Chondrocyte (in vitro differentiated cells): ENCODE data around the gene KIAA0825. TPM values are rescaled to one million over a fixed set of nuclear protein-coding genes. Genes with fewer than 3 reads are reported as not detected.
"Not testable (repeated sequence)": the region's sequence is repeated elsewhere in the genome, so short reads cannot be mapped to it uniquely, and the experiment has no call there.

Experiments used
- DNase-seq: peaks from one replicate; pipeline ENCODE4 v3.0.0; 2021; ENCODE audit warnings: mixed read lengths, low spot score
- H3K27ac Mint-ChIP-seq: one replicate; pipeline ENCODE4 v1.8.0; 2021; ENCODE audit warnings: mild to moderate bottlenecking, moderate library complexity, mixed read lengths; ENCODE audit not compliant: unreplicated experiment
- H3K27me3 Mint-ChIP-seq: 2 replicates; pipeline ENCODE4 v1.8.0; 2021; ENCODE audit warnings: low read depth, mixed read lengths
- H3K36me3 Mint-ChIP-seq: 2 replicates; pipeline ENCODE4 v1.8.0; 2021; ENCODE audit warnings: low read depth, mixed read lengths
- H3K4me1 Mint-ChIP-seq: 2 replicates; pipeline ENCODE4 v1.8.0; 2021; ENCODE audit warnings: low read depth, mild to moderate bottlenecking, mixed read lengths
- H3K4me3 Mint-ChIP-seq: one replicate; pipeline ENCODE4 v1.8.0; 2021; ENCODE audit warnings: mild to moderate bottlenecking, moderate library complexity, mixed read lengths; ENCODE audit not compliant: unreplicated experiment
- H3K9me3 Mint-ChIP-seq: 2 replicates; pipeline ENCODE4 v1.8.0; 2021; ENCODE audit warnings: low read depth, mixed read lengths
- CTCF ChIP-seq: fragments of 200-600 bp; sonication (generic); IDR thresholded peaks from 2 replicates; pipeline ENCODE4 v1.5.0; 2021; ENCODE audit warnings: antibody characterized with exemption, mild to moderate bottlenecking, moderate library complexity
- total RNA-seq: library from RNA; stranded (reverse); gene quantifications from 3 replicates; pipeline ENCODE4 v1.2.1, GENCODE V29; 2021

KIAA0825 gene
- total RNA-seq, 1 donor from 2014 or later = 3.4 TPM

- Mint-ChIP-seq H3K4me3 (no peak overlapping the region), H3K9me3 (peaks cover under 1% of the 10 kb centered on the region), H3K27ac (no peak overlapping the region), H3K36me3 (peaks cover 2% of the 10 kb centered on the region), H3K27me3 (no peaks in the 10 kb centered on the region), H3K4me1 (no peaks in the 10 kb centered on the region)
- no peak for DNase-seq
- TF ChIP-seq CTCF = no peak
Measured at GRCh38 chr5:94361161-94361560, 257.2 kb downstream of the KIAA0825 start.

DNA sequence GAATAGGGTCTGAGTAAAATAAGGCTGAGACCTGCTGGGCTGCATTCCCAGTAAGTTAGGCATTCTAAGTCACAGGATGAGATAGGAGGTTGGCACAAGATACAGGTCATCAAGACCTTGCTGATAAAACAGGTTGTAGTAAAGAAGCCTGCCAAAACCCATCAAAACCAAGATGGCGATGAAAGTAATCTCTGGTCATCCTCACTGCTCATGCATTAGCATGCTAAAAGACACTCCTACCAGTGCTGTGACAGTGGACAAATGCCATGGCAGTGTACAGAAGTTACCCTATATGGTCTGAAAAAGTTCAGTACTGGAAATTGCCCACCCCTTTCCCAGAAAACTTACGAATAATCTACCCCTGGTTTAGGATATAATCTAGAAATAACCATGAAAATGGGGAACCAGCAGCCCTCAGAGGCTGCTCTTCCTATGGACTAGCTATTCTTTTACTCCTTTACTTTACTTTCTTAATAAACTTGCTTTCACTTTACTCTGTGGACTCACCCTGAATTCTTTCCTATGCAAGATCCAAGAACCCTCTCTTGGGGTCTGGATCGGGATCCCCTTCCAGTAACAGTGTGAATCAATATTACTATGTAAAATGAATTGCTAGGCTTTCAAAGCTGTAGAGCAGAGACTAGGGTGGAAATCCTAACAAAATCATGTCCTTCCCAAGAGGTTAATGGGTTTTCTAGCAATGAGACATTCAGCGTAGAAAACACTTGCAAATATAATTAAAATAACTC is 257.8 kb downstream of the KIAA0825 start:
- no peak overlapping the region for H3K4me3 Mint-ChIP-seq
- H3K36me3 Mint-ChIP-seq = peaks cover 2% of the 10 kb centered on the region
- H3K4me1 Mint-ChIP-seq = no peaks in the 10 kb centered on the region
- no peak overlapping the region for H3K27ac Mint-ChIP-seq
- TF ChIP-seq CTCF = no peak
- DNase-seq = no peak
- H3K27me3 Mint-ChIP-seq = no peaks in the 10 kb centered on the region
- no peaks in the 10 kb centered on the region for H3K9me3 Mint-ChIP-seq

- no peak for TF ChIP-seq CTCF
- H3K27ac Mint-ChIP-seq = no peak overlapping the region
- peaks cover 2% of the 10 kb centered on the region for H3K36me3 Mint-ChIP-seq
- no peak overlapping the region for H3K4me3 Mint-ChIP-seq
- no peaks in the 10 kb centered on the region for H3K27me3 Mint-ChIP-seq
- H3K9me3 Mint-ChIP-seq = no peaks in the 10 kb centered on the region
- DNase-seq = no peak
- no peaks in the 10 kb centered on the region for H3K4me1 Mint-ChIP-seq
Measured at GRCh38 chr5:94359880-94360279, 258.5 kb downstream of the KIAA0825 start.

GRCh38 chr5:94355811-94356210 is 262.6 kb downstream of the KIAA0825 start:
- no peak overlapping the region for H3K4me3 Mint-ChIP-seq
- no peak for TF ChIP-seq CTCF
- H3K27me3 Mint-ChIP-seq = no peaks in the 10 kb centered on the region
- H3K36me3 Mint-ChIP-seq = no peaks in the 10 kb centered on the region
- H3K4me1 Mint-ChIP-seq = no peaks in the 10 kb centered on the region
- peaks cover 16% of the 10 kb centered on the region for H3K9me3 Mint-ChIP-seq
- no peak overlapping the region for H3K27ac Mint-ChIP-seq
- no peak for DNase-seq

DNA sequence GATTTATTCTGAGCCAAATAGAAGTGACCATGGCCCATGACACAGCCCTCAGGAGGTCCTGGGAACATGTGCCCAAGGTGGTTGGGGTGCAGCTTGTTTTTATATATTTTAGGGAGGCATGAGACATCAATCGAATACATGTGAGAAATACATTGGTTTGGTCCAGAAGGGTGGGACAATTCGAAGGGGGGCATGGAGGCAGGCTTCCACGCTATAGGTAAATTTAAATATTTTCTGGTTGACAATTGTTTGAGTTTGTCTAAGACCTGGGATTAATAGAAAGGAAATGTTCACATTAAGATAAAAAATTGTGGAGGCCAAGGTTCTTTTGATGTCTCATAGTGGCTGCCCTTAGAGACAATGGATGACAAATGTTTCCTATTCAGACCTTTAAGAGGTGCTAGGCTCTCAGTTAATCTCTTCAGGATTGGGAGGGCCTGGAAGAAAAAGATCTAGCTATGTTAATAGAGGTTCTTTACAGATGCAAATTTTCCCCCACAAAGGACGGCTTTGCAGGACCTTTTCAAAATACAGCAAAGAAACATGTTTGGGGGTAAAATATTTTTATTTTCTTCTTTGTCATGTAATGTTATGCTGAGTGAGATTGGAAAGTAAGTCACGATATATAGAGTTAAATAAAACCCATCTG is 263.4 kb downstream of the KIAA0825 start:
- H3K27ac Mint-ChIP-seq, H3K4me3 Mint-ChIP-seq, H3K4me1 Mint-ChIP-seq, H3K36me3 Mint-ChIP-seq, DNase-seq, H3K27me3 Mint-ChIP-seq: not testable (repeated sequence)
- H3K9me3 Mint-ChIP-seq = peaks cover 17% of the 10 kb centered on the region
